SK-N-SH (cell line): ENCODE results near the gene S100B. TPM values are rescaled to one million over a fixed set of nuclear protein-coding genes. Genes with fewer than 3 reads are reported as not detected.

ENCODE experiments used
- CTCF ChIA-PET: fragments of 300-600, 350-600 bp; formaldehyde crosslinking; extraction: SDS; loops from one replicate; lab custom pipeline; 2021; lab: Yijun Ruan, JAX
- POLR2A ChIA-PET: fragments of 350-600 bp; sonication (Branson Sonifier 250); formaldehyde crosslinking; extraction: SDS; loops from one replicate; lab custom pipeline; 2020; ENCODE audit warnings: antibody characterized with exemption, inconsistent platforms; lab: Yijun Ruan, JAX
- DNase-seq: peaks from one replicate; pipeline ENCODE4 v3.0.0; 2012
- H2AFZ ChIP-seq: fragments of 200-600 bp; sonication (generic); 2 replicates; pipeline ENCODE4 v1.8.1; 2016; ENCODE audit warnings: antibody characterized with exemption, mild to moderate bottlenecking, low read depth
- H3F3A ChIP-seq: fragments of 200-600 bp; sonication (generic); replicated peaks from 2 replicates; pipeline ENCODE3; 2016; ENCODE audit warnings: antibody characterized with exemption, mild to moderate bottlenecking; ENCODE audit not compliant: insufficient read depth
- H3K27ac ChIP-seq, 2 experiments: fragments of 200-500 bp in 1 of 2; fragments of 200-600 bp in 1 of 2; sonication (Bioruptor generic) in 1 of 2; sonication (generic), shearing (Covaris generic) in 1 of 2; 2 replicates each; pipeline versions ENCODE4 v1.5.1 to v1.6.1; 2014 to 2016; ENCODE audit warnings: low read depth in 2 of 2, inconsistent platforms in 1 of 2, low read length in 1 of 2, mild to moderate bottlenecking in 1 of 2, mixed read lengths in 1 of 2
- H3K27me3 ChIP-seq: fragments of 200-600 bp; sonication (generic), shearing (Covaris generic); 2 replicates; pipeline ENCODE4 v1.6.1; 2016; ENCODE audit warnings: mixed run types; ENCODE audit not compliant: insufficient read depth
- H3K36me3 ChIP-seq, 2 experiments: fragments of 200-500 bp in 1 of 2; fragments of 200-600 bp in 1 of 2; sonication (Bioruptor generic) in 1 of 2; sonication (generic) in 1 of 2; replicated peaks in 1 of 2; 2 replicates each; pipeline versions ENCODE3 to v1.5.1; 2014 to 2016; ENCODE audit warnings: low read length in 1 of 2, mild to moderate bottlenecking in 1 of 2; ENCODE audit not compliant: insufficient read depth in 2 of 2, control insufficient read depth in 1 of 2
- H3K4me1 ChIP-seq, 2 experiments: fragments of 200-500 bp in 1 of 2; fragments of 200-600 bp in 1 of 2; sonication (Bioruptor generic) in 1 of 2; sonication (generic), shearing (Covaris generic) in 1 of 2; 2 replicates each; pipeline versions ENCODE4 v1.5.1 to v1.6.1; 2014 to 2016; ENCODE audit warnings: low read depth in 1 of 2, low read length in 1 of 2, mixed run types in 1 of 2; ENCODE audit not compliant: insufficient read depth in 2 of 2, control insufficient read depth in 1 of 2
- H3K4me2 ChIP-seq: fragments of 200-600 bp; sonication (generic), shearing (Covaris generic); 2 replicates; pipeline ENCODE4 v1.6.1; 2017; ENCODE audit warnings: mixed run types
- H3K4me3 ChIP-seq, 2 experiments: fragments of 200-500 bp in 1 of 2; fragments of 200-600 bp in 1 of 2; sonication (Bioruptor generic) in 1 of 2; sonication (generic), shearing (Covaris generic) in 1 of 2; 2 replicates each; pipeline versions ENCODE4 v1.5.1 to v1.8.1; 2014 to 2016; ENCODE audit warnings: low read depth in 2 of 2, inconsistent platforms in 1 of 2, low read length in 1 of 2, mild to moderate bottlenecking in 1 of 2, mixed read lengths in 1 of 2, moderate library complexity in 1 of 2
- H3K79me2 ChIP-seq: fragments of 200-600 bp; sonication (generic); 2 replicates; pipeline ENCODE4 v1.8.1; 2017; ENCODE audit warnings: mild to moderate bottlenecking; ENCODE audit not compliant: insufficient read depth
- H3K9ac ChIP-seq: fragments of 200-600 bp; sonication (generic); 2 replicates; pipeline ENCODE4 v1.6.1; 2017; ENCODE audit warnings: mixed run types
- H3K9me2 ChIP-seq: fragments of 200-600 bp; sonication (generic); 2 replicates; pipeline ENCODE4 v1.6.1; 2017; ENCODE audit warnings: mixed run types
- H3K9me3 ChIP-seq: fragments of 200-600 bp; sonication (generic); 2 replicates; pipeline ENCODE4 v1.6.1; 2017; ENCODE audit warnings: mixed run types, mild to moderate bottlenecking, moderate library complexity
- H4K20me1 ChIP-seq: fragments of 200-600 bp; sonication (generic); 2 replicates; pipeline ENCODE4 v1.6.1; 2017; ENCODE audit warnings: mild to moderate bottlenecking, mixed run types; ENCODE audit not compliant: insufficient read depth
- CHD2 ChIP-seq: fragments of 150-350 bp; IDR thresholded peaks from 2 replicates; pipeline ENCODE4 v1.6.1; 2018; ENCODE audit warnings: low read length; ENCODE audit not compliant: partially characterized antibody
- FOXM1 ChIP-seq: IDR thresholded peaks from 2 replicates; pipeline ENCODE4 v1.4.0; 2012; ENCODE audit warnings: low read depth, mild to moderate bottlenecking
- GABPA ChIP-seq: IDR thresholded peaks from 2 replicates; pipeline ENCODE4 v1.4.0; 2012; ENCODE audit warnings: low read depth, mild to moderate bottlenecking
- GATA2 ChIP-seq: sonication (generic); formaldehyde crosslinking; IDR thresholded peaks from 2 replicates; pipeline ENCODE4 v1.5.0; 2020; ENCODE audit warnings: mild to moderate bottlenecking, missing genetic modification reagents
- JUND ChIP-seq: IDR thresholded peaks from 2 replicates; pipeline ENCODE4 v1.4.0; 2012
- MAX ChIP-seq: IDR thresholded peaks from 2 replicates; pipeline ENCODE4 v1.4.0; 2012; ENCODE audit warnings: low read depth
- MEF2A ChIP-seq: IDR thresholded peaks from 2 replicates; pipeline ENCODE4 v1.4.0; 2012; ENCODE audit warnings: low read depth, borderline replicate concordance
- NRF1 ChIP-seq: IDR thresholded peaks from 2 replicates; pipeline ENCODE4 v1.6.1; 2012; ENCODE audit warnings: low read depth, mild to moderate bottlenecking, low read length
- POLR2AphosphoS5 ChIP-seq: IDR thresholded peaks from 2 replicates; pipeline ENCODE4 v1.6.1; 2012; ENCODE audit warnings: low read depth, low read length
- RCOR1 ChIP-seq: fragments of 150-350 bp; IDR thresholded peaks from 2 replicates; pipeline ENCODE4 v1.6.1; 2017; ENCODE audit warnings: antibody characterized with exemption, low read length
- SIN3A ChIP-seq: IDR thresholded peaks from 2 replicates; pipeline ENCODE4 v1.6.1; 2012; ENCODE audit warnings: low read depth, mild to moderate bottlenecking, low read length, moderate library complexity, borderline replicate concordance
- TAF1 ChIP-seq: IDR thresholded peaks from 2 replicates; pipeline ENCODE4 v1.6.1; 2012; ENCODE audit warnings: low read depth, mild to moderate bottlenecking, low read length, moderate library complexity, borderline replicate concordance
- TCF12 ChIP-seq: IDR thresholded peaks from 2 replicates; pipeline ENCODE4 v1.4.0; 2012
- USF2 ChIP-seq: fragments of 150-350 bp; IDR thresholded peaks from 2 replicates; pipeline ENCODE4 v1.6.1; 2017; ENCODE audit warnings: antibody characterized with exemption, low read length, low read depth, borderline replicate concordance
- WGBS: methylation state at CpG from one replicate; pipeline ENCODE4 v1.1.6; 2017; ENCODE audit warnings: low lambda C conversion rate; 5-methylcytosine and 5-hydroxymethylcytosine counted together
- polyA plus RNA-seq, 3 experiments: library from polyadenylated mRNA; depleted of rRNA; stranded (reverse); fragments of >200 nt; gene quantifications; 2 replicates each; pipeline ENCODE4 v1.2.3, GENCODE V29; 2012
- TF ChIP-seq, protein P1 (sequence below): fragments of 200-600 bp; sonication (generic); IDR thresholded peaks from 2 replicates; pipeline ENCODE4 v1.6.1; 2017; ENCODE audit warnings: antibody characterized with exemption, mild to moderate bottlenecking, moderate library complexity
- TF ChIP-seq, protein P2 (sequence below): IDR thresholded peaks from 2 replicates; pipeline ENCODE4; 2012
- TF ChIP-seq, protein P3 (sequence below): fragments of 150-350 bp; IDR thresholded peaks from 2 replicates; pipeline ENCODE4 v1.6.1; 2016; ENCODE audit warnings: mild to moderate bottlenecking, low read depth, low read length
- TF ChIP-seq, protein P4 (sequence below): IDR thresholded peaks from 2 replicates; pipeline ENCODE4 v1.4.0; 2012; ENCODE audit warnings: low read depth, borderline replicate concordance

S100B gene
- polyA plus RNA-seq, 1 of the 3 experiments (the other 2 are of a cell fraction), result 0.12 TPM

GRCh38 chr21:46570119-46570518, 34.8 kb downstream of the S100B start:
- POLR2A ChIA-PET, result no interaction called here
- 60% methylated on average over 2 of the region's 2 CpGs for WGBS
- no peaks in the 10 kb centered on the region for H3K4me1 ChIP-seq
- H3K27me3 ChIP-seq, result no peaks in the 10 kb centered on the region
- no peak for DNase-seq
- H4K20me1 ChIP-seq, result no peaks in the 10 kb centered on the region
- no peaks in the 10 kb centered on the region for H3K79me2 ChIP-seq
- no peak overlapping the region for H3K27ac ChIP-seq
- H3K4me2 ChIP-seq, result no peak overlapping the region
- TF ChIP-seq, protein P1, sequence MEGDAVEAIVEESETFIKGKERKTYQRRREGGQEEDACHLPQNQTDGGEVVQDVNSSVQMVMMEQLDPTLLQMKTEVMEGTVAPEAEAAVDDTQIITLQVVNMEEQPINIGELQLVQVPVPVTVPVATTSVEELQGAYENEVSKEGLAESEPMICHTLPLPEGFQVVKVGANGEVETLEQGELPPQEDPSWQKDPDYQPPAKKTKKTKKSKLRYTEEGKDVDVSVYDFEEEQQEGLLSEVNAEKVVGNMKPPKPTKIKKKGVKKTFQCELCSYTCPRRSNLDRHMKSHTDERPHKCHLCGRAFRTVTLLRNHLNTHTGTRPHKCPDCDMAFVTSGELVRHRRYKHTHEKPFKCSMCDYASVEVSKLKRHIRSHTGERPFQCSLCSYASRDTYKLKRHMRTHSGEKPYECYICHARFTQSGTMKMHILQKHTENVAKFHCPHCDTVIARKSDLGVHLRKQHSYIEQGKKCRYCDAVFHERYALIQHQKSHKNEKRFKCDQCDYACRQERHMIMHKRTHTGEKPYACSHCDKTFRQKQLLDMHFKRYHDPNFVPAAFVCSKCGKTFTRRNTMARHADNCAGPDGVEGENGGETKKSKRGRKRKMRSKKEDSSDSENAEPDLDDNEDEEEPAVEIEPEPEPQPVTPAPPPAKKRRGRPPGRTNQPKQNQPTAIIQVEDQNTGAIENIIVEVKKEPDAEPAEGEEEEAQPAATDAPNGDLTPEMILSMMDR, result no peak
- TF ChIP-seq GATA2 (CRISPR knock-in tag) (no peak), MEF2A (no peak), FOXM1 (no peak), MAX (no peak), USF2 (no peak), GABPA (no peak), JUND (no peak), TAF1 (no peak), CHD2 (no peak), NRF1 (no peak), SIN3A (no peak), TCF12 (no peak), RCOR1 (no peak), POLR2AphosphoS5 (no peak)
- TF ChIP-seq, protein P2, sequence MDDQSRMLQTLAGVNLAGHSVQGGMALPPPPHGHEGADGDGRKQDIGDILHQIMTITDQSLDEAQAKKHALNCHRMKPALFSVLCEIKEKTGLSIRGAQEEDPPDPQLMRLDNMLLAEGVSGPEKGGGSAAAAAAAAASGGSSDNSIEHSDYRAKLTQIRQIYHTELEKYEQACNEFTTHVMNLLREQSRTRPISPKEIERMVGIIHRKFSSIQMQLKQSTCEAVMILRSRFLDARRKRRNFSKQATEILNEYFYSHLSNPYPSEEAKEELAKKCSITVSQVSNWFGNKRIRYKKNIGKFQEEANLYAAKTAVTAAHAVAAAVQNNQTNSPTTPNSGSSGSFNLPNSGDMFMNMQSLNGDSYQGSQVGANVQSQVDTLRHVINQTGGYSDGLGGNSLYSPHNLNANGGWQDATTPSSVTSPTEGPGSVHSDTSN, result no peak
- TF ChIP-seq, protein P3, sequence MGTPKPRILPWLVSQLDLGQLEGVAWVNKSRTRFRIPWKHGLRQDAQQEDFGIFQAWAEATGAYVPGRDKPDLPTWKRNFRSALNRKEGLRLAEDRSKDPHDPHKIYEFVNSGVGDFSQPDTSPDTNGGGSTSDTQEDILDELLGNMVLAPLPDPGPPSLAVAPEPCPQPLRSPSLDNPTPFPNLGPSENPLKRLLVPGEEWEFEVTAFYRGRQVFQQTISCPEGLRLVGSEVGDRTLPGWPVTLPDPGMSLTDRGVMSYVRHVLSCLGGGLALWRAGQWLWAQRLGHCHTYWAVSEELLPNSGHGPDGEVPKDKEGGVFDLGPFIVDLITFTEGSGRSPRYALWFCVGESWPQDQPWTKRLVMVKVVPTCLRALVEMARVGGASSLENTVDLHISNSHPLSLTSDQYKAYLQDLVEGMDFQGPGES, result no peak
- TF ChIP-seq, protein P4, sequence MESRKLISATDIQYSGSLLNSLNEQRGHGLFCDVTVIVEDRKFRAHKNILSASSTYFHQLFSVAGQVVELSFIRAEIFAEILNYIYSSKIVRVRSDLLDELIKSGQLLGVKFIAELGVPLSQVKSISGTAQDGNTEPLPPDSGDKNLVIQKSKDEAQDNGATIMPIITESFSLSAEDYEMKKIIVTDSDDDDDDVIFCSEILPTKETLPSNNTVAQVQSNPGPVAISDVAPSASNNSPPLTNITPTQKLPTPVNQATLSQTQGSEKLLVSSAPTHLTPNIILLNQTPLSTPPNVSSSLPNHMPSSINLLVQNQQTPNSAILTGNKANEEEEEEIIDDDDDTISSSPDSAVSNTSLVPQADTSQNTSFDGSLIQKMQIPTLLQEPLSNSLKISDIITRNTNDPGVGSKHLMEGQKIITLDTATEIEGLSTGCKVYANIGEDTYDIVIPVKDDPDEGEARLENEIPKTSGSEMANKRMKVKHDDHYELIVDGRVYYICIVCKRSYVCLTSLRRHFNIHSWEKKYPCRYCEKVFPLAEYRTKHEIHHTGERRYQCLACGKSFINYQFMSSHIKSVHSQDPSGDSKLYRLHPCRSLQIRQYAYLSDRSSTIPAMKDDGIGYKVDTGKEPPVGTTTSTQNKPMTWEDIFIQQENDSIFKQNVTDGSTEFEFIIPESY, result no peak
- TF ChIP-seq, all 33 proteins: peak for 0
- H3K36me3 ChIP-seq, result peaks cover 54 to 62% of the 10 kb centered on the region in 2 experiments
- H3K4me3 ChIP-seq, result no peak overlapping the region
- CTCF ChIA-PET, result no interaction called here
- no peak overlapping the region for H2AFZ ChIP-seq
- H3K9me3 ChIP-seq, result 0 out of 2 replicates have a peak, but pooled peaks cover 4% of the 10 kb centered on the region
- no peak overlapping the region for H3K9ac ChIP-seq
- H3K9me2 ChIP-seq, result no peaks in the 10 kb centered on the region
- H3F3A ChIP-seq, result peaks cover 9% of the 10 kb centered on the region
